Endothelial cell of umbilical vein (primary cell): ENCODE results near the gene MAML1. TPM values are rescaled to one million over a fixed set of nuclear protein-coding genes. Genes with fewer than 3 reads are reported as not detected.

ENCODE experiments used
- BruUV-seq: library from RNA; stranded (reverse); fragments of 400-500 nt; replicated peaks from 2 replicates; lab custom pipeline; 2021; lab: Mats Ljungman, UMichigan
- CTCF ChIA-PET: fragments of 300-600, 350-600 bp; sonication (Branson Sonifier 250); formaldehyde crosslinking; loops from one replicate; lab custom pipeline; 2021; ENCODE audit warnings: antibody characterized with exemption, inconsistent platforms; lab: Charles Lee
- POLR2A ChIA-PET: fragments of 300-600, 350-600 bp; sonication (Branson Sonifier 250); formaldehyde crosslinking; loops from one replicate; lab custom pipeline; 2021; ENCODE audit warnings: antibody characterized with exemption, inconsistent platforms; lab: Charles Lee
- DNase-seq: peaks from one replicate; pipeline ENCODE4 v3.0.0-alpha.2; 2011; ENCODE audit warnings: low read depth, low spot score
- FAIRE-seq: peaks from 2 replicates; lab custom pipeline; 2011; peaks lifted over from hg19 to GRCh38; lab: Jason Lieb, UNC
- H2AFZ ChIP-seq: 2 replicates; pipeline ENCODE4 v1.6.0; 2012; ENCODE audit warnings: low read depth, low read length, control low read depth, inconsistent platforms
- H3K27ac ChIP-seq: 2 replicates; pipeline ENCODE4 v1.5.1; 2011; ENCODE audit warnings: low read depth, mild to moderate bottlenecking, control low read depth, low read length, moderate library complexity; ENCODE audit not compliant: insufficient read depth
- H3K27me3 ChIP-seq, 2 experiments: 2 replicates each; pipeline versions ENCODE4 v1.6.0 to v1.6.1; 2011; ENCODE audit warnings: low read length in 2 of 2, mixed read lengths in 1 of 2; ENCODE audit not compliant: control insufficient read depth in 2 of 2, insufficient read depth in 2 of 2
- H3K36me3 ChIP-seq, 2 experiments: 2 replicates in 1 of 2; 3 replicates in 1 of 2; pipeline ENCODE4 v1.5.1; 2011; ENCODE audit warnings: low read length in 2 of 2, mild to moderate bottlenecking in 1 of 2, moderate library complexity in 1 of 2; ENCODE audit not compliant: control insufficient read depth in 2 of 2, insufficient read depth in 2 of 2; ENCODE audit errors: extremely low read depth in 1 of 2
- H3K4me1 ChIP-seq: 3 replicates; pipeline ENCODE4 v1.5.1; 2011; ENCODE audit warnings: mild to moderate bottlenecking, low read length; ENCODE audit not compliant: control insufficient read depth, insufficient read depth; ENCODE audit errors: extremely low read depth
- H3K4me2 ChIP-seq: 2 replicates; pipeline ENCODE4 v1.6.1; 2011; ENCODE audit warnings: low read length, control low read depth, mixed read lengths; ENCODE audit not compliant: insufficient read depth
- H3K4me3 ChIP-seq, 3 experiments: fragments of 200-600 bp in 1 of 3; sonication (generic), shearing (Covaris generic) in 1 of 3; replicated peaks in 1 of 3; 2 replicates each; pipeline ENCODE4 v1.5.1; 2011 to 2016; ENCODE audit warnings: control low read depth in 3 of 3, low read length in 3 of 3, mild to moderate bottlenecking in 2 of 3, inconsistent platforms in 1 of 3, low read depth in 1 of 3, moderate library complexity in 1 of 3; ENCODE audit not compliant: insufficient read depth in 1 of 3
- H3K79me2 ChIP-seq: 2 replicates; pipeline ENCODE4 v1.6.0; 2012; ENCODE audit warnings: low read length, inconsistent platforms; ENCODE audit not compliant: control insufficient read depth, insufficient read depth
- H3K9ac ChIP-seq: replicated peaks from 2 replicates; pipeline ENCODE3; 2011; ENCODE audit warnings: low read length, control low read depth; ENCODE audit not compliant: insufficient read depth; ENCODE audit errors: extremely low read depth
- H3K9me1 ChIP-seq: replicated peaks from 3 replicates; pipeline ENCODE4 v1.6.0; 2011; ENCODE audit warnings: mild to moderate bottlenecking, low read length; ENCODE audit not compliant: control insufficient read depth, insufficient read depth; ENCODE audit errors: extremely low read depth
- H3K9me3 ChIP-seq: replicated peaks from 2 replicates; pipeline ENCODE4 v1.5.1; 2012; ENCODE audit warnings: low read length, inconsistent platforms; ENCODE audit not compliant: control insufficient read depth, insufficient read depth
- H4K20me1 ChIP-seq: replicated peaks from 2 replicates; pipeline ENCODE3; 2011; ENCODE audit warnings: mild to moderate bottlenecking, low read length; ENCODE audit not compliant: control insufficient read depth, insufficient read depth; ENCODE audit errors: extremely low read depth
- EZH2 ChIP-seq: IDR thresholded peaks from 2 replicates; pipeline ENCODE4 v1.6.1; 2012; ENCODE audit warnings: borderline replicate concordance, low read depth, mild to moderate bottlenecking, moderate library complexity, low read length, inconsistent platforms; ENCODE audit not compliant: severe bottlenecking
- GATA2 ChIP-seq: IDR thresholded peaks from 2 replicates; pipeline ENCODE4 v1.7.0; 2011; ENCODE audit warnings: low read depth, mild to moderate bottlenecking, moderate library complexity, mixed read lengths, low read length; ENCODE audit not compliant: insufficient read length, insufficient read depth
- POLR2AphosphoS5 ChIP-seq: IDR thresholded peaks from 2 replicates; pipeline ENCODE4 v1.6.1; 2012; ENCODE audit warnings: low read depth, mild to moderate bottlenecking, control low read depth, low read length, moderate library complexity; ENCODE audit not compliant: insufficient read depth
- dilution Hi-C: fragments of 300-500 bp; cut with MboI; formaldehyde crosslinking; loops from one replicate; pipeline ENCODE4 v1.15.0; 2019; ENCODE audit warnings: low sequenced_read_pairs; ENCODE audit not compliant: extremely low pct_ligation_motif_present
- intact Hi-C: fragments of 100-400 bp; cut with micrococcal nuclease; formaldehyde crosslinking; loops from one replicate; pipeline ENCODE4 v1.10.0; 2022
- polyA plus RNA-seq, 4 experiments: library from polyadenylated mRNA; depleted of rRNA in 3 of 4; stranded (reverse) in 3 of 4; unstranded in 1 of 4; fragments of >200 nt; gene quantifications; 2 replicates each; pipeline versions ENCODE4 v1.2.1 to v1.2.3, GENCODE V29; 2011 to 2012; ENCODE audit warnings: missing spikeins in 1 of 4
- total RNA-seq: library from RNA; stranded (reverse); gene quantifications from 2 replicates; pipeline ENCODE4 v1.2.3, GENCODE V29; 2021

The MAML1 gene
- total and polyA plus RNA-seq, 2 donors (not counting 3 experiments of a cell fraction or from before 2014, with no cell fraction given), result 12.4 to 29.0 TPM

DNA sequence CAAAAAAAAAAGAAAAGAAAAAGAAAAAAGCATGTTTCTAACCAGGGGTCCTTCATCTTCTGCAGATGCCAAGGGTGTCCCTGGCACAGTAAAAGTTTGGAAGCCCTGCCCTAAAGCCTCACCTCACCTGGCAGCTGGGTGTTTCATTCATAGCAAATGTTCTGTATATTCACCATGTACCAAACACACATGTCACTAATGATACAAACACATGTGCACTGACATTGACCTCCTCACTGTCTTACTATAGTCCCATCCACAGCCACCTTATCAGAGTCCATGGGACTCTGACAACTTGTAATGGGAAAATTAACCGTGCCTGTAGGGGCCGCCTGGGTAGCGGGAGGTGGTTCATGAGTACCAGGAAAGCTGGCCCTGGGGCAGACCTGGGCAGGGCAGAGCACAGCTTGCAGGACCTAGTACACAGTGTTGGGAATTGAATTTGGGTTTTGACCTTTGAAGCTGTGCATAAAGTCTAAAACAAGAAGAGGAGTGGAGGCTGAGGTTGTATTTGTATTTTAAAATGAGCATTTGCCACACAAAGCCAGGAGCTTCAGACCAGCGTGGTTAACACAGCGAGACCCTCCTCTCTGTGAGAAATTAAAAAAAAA is 80.5 kb downstream of the MAML1 start:
- dilution Hi-C loops (no loop called here), intact Hi-C loops (no loop called here)
- no peak overlapping the region for H3K4me3 ChIP-seq
- no peaks in the 10 kb centered on the region for H3K79me2 ChIP-seq
- no peak overlapping the region for H3K27ac ChIP-seq
- H3K4me1 ChIP-seq, result peaks cover under 1% of the 10 kb centered on the region
- POLR2A ChIA-PET, result no interaction called here
- H3K9me1 ChIP-seq, result no peaks in the 10 kb centered on the region
- CTCF ChIA-PET, result interaction anchor here (1.3 to 1.6 kb wide), 2 partner anchors 11 to 81 kb away, joined by 3 to 5 read pairs; partner anchors contain the start of gene MAML1
- H3K27me3 ChIP-seq, result no peaks in the 10 kb centered on the region
- no TSS peak for BruUV-seq
- DNase-seq, result no peak
- no peak overlapping the region for H3K4me2 ChIP-seq
- H3K36me3 ChIP-seq, result peaks cover 0 to 4% of the 10 kb centered on the region in 2 experiments
- H2AFZ ChIP-seq, result no peak overlapping the region
- no peaks in the 10 kb centered on the region for H3K9me3 ChIP-seq
- no peaks in the 10 kb centered on the region for H4K20me1 ChIP-seq
- no peak for FAIRE-seq
- H3K9ac ChIP-seq, result no peak overlapping the region
- no peak for TF ChIP-seq GATA2

DNA sequence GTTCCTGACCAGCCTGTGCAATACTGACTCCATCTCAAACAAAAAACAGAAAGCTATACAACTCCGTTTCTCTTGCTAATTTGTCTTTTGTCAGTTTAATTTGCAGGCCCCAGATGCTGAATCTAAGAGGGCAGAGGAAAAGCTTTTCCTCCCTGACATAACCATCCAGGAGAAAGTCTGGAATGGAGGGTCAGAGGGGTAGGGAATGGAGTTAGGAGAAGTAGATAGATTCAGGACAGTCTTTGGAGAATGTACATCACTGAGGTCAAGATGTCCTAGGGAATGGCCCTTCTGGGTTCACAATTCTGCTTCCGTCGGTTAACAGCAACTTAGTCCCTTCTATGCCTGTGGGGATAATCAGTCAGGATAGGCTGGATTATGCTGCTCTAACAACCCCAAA is 81.5 kb downstream of the MAML1 start:
- Histone ChIP-seq H3K79me2 (no peaks in the 10 kb centered on the region), H3K9ac (no peak overlapping the region), H3K36me3 (peaks cover 0 to 4% of the 10 kb centered on the region in 2 experiments), H3K9me1 (no peaks in the 10 kb centered on the region), H4K20me1 (no peaks in the 10 kb centered on the region), H2AFZ (no peak overlapping the region), H3K4me3 (no peak overlapping the region), H3K4me2 (no peak overlapping the region), H3K27ac (no peak overlapping the region), H3K27me3 (no peaks in the 10 kb centered on the region), H3K4me1 (peaks cover 9% of the 10 kb centered on the region), H3K9me3 (no peaks in the 10 kb centered on the region)
- DNase-seq (no peak), FAIRE-seq (no peak)
- TF ChIP-seq EZH2 (no peak), GATA2 (no peak), POLR2AphosphoS5 (no peak)
- no TSS peak for BruUV-seq
- intact Hi-C loops, result no loop called here
- ChIA-PET CTCF (interaction anchor here (0.8 to 1.6 kb wide), 3 partner anchors 12 to 82 kb away, joined by 3 to 5 read pairs (median 3); partner anchors contain the start of gene MAML1), POLR2A (interaction anchor here (0.6 kb wide), 1 partner anchor 848 kb away, joined by 3 read pairs; no protein-coding TSS in a partner anchor)
- dilution Hi-C loops, result no loop called here
